NCI-H146 treated with DMSO at 0.1 percent for 48 hours (cell line): ENCODE results near the gene ARRDC1.
"Not testable (repeated sequence)": the region's sequence is repeated elsewhere in the genome, so short reads cannot be mapped to it uniquely, and the experiment has no call there.

Source experiments
- DNase-seq: peaks from one replicate; lab custom pipeline; 2025; ENCODE audit not compliant: unreplicated experiment; lab: John Stamatoyannopoulos, UW

Gene ARRDC1, protein sequence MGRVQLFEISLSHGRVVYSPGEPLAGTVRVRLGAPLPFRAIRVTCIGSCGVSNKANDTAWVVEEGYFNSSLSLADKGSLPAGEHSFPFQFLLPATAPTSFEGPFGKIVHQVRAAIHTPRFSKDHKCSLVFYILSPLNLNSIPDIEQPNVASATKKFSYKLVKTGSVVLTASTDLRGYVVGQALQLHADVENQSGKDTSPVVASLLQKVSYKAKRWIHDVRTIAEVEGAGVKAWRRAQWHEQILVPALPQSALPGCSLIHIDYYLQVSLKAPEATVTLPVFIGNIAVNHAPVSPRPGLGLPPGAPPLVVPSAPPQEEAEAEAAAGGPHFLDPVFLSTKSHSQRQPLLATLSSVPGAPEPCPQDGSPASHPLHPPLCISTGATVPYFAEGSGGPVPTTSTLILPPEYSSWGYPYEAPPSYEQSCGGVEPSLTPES

DNA sequence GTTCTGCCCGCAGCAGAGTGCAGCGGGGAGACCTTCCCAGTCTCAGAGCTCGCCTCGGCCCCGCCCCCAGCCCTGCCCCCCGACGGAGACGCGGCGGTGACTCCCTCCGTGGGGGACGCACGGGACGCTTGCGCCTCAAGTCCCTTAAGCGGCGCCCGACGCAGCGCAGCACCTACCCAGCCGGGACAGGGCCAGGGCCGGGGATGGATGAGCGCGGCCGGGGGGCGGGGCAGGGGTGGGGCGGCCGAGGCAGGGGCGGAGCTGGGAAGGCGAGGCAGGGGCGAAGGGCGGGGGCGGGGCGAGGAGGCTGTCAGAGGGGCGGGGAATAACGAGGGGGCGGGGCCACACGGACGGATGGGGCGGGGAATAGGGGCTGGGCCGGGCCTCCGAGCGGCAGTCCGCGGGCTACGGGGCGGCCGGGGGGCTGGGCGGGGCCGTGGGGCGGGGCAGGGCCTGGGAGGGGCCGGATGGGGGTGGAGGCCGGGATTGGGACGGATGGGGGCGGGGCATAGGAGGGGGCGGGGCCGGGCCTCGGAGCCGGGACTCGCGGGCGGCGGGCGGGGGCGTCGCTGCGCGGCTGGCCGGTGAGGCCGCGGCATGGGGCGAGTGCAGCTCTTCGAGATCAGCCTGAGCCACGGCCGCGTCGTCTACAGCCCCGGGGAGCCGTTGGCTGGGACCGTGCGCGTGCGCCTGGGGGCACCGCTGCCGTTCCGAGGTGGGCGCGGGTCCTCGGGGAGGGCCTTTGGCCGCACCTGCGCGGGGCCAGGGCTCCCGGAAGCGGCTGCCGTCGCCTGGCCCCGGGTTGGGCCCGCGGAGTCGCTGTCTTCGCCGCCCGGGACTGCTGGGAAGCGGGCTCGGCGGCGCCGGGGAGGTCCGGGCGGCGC, at the start of gene ARRDC1:
TSS of gene ARRDC1 (plus strand) at position 566 of the 884 bp plus-strand sequence. CDS start at position 598, 32 bp downstream.
- peak; percentile 40 for DNase-seq

DNA sequence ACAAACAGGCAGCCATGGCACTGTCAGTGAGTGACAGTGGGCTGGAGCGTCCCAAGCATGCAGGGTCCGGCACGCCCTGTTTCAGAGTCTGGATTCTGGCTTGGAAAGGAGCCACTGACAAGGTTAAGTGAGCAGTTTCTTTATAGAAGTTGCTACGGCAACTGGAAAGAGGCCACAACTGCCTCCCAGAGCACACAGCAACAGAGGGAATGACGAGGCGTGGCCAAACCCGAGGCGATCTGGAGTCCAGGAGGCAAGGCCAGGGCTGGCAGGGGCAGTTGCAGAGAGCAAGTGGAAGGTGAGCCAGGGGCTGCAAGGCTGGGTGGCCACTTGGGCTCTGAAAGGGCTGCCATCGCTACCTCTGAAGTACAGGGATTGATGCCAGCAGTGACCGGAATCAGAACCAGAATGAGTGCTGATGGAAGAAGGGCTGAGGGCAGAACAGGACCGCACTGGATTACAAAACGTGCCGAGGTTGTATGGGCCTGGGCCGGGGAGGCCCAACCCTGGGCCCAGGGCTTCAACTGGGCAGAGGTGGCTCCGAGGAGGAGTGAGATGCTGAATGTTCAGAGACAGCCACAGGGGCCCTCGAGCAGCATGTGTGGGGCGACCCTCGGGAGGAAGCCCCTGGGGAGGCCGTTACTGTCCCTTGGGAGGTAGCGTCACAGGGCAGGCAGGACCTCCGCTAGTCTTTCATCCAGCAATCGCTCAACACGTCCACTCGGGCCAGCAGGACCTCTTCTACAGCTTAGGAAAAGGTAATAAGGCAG, 49.2 kb upstream of the ARRDC1 start:
- DNase-seq = no peak

DNA sequence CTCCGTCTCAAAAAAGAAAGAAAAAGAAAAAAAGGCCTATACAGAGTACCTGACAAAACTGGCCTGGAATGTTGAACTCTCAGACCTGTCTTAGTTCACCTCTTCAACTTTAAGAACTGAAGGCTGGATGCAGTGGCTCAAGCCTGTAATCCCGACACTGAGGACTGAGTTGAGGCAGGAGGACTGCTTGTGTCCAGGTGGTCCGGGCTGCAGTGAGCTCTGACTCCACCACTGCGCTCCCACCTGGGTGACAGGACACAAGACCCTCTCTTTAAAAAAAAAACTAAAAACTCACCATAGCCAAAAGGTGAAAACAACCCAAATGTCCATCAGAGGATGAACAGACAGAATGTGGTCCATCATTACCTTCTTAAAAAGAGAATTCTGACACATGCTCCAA, 47.4 kb upstream of the ARRDC1 start:
- DNase-seq = no peak

DNA sequence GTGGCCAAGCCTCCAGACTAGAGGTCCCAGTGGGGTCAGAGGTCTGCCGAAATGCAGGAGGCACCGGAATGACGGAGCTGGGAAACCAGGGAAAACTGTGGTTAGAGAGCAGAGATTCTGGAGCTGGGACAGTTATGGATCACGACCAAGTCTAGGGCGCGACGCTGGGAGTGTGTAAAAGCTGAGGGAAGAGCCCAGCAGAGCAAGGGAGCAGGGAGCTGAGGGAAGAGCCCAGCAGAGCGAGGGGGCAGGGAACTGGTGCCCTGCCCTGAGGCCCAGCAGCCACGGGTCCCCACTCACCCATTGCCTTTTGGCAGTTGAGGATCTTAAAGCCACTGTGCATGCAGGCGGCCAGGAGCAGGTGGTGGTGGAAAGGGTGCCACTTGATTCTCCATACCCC, 41.4 kb upstream of the ARRDC1 start:
- DNase-seq = no peak

DNA sequence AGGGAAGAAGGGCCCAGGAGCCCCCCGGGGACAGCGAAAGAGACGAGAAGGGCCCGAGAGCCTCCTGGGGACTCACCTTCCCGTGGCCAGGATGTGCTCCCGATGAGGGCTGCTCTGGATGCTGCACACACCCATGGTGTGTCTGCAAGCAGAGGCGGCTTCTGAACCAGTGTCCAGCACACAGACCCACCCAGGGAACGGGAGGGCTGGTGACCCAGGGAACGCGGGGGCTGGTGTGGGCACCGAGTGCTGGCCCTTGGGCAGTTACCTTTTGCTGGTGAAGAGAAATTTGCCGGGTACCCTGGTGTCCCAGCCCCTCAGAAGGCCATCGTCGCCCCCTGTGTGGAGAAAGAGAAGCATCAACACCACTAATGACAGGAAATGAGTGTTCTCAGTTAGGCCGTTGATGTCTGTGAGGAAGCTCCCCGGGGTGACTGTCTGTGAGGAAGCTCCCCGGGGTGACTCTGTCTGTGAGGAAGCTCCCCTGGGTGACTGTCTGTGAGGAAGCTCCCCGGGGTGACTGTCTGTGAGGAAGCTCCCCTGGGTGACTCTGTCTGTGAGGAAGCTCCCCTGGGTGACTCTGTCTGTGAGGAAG, 40.6 kb upstream of the ARRDC1 start:
- no peak for DNase-seq

DNA sequence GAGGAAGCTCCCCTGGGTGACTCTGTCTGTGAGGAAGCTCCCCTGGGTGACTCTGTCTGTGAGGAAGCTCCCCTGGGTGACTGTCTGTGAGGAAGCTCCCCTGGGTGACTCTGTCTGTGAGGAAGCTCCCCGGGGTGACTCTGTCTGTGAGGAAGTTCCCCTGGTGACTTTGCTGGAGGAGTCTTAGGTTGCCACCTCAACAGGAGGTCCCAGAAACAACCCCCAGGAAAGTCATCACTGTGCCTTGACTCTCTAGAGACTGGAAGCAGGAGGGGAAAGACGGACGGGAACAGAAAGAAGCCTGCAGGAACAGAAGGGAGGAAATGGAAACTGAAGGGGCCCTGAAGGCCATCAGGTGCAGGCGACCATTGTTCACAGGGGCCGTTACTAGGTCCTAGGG, 37.0 kb upstream of the ARRDC1 start:
- not testable (repeated sequence) for DNase-seq

DNA sequence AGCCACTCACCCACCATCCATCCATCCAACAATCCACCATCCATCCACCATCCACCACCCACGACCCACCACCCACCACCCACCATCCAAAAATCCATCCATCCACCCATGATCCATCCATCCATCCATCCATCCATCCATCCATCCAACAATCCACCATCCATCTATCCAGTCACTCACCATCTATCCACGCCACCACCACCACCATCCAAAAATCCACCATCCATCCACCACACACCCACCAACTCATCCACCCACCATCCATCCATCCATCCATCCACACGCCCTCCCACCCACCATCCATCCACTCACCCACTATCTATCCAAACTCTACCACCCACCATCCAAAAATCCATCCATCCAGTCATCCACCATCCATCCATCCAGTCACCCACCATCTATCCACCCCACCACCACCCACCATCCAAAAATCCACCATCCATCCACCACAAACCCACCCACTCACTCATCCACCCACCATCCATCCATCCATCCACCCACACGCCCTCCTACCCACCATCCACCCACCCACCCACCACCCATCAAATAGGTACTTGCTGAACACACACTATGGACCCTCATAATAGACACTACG, 35.8 kb upstream of the ARRDC1 start:
- DNase-seq = no peak

DNA sequence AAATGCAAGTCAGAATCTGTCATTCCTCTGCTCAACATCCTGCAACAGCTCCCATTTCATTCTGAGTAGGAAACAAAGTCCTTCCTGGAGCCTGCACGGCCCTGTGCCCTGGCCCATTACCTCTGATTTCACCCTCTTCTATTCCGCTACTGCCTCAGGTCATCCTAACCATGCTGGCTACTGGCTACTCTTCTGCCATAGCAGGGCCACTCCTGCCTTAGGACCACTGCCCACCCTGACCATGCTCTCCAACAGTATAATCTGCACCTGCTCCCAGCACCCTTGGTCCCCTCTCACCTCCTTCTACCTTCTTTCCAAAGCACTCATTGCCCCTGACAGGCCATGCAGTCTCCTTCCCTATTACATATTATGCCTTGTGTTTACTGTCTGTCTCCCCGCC, 34.9 kb upstream of the ARRDC1 start:
- DNase-seq = no peak

DNA sequence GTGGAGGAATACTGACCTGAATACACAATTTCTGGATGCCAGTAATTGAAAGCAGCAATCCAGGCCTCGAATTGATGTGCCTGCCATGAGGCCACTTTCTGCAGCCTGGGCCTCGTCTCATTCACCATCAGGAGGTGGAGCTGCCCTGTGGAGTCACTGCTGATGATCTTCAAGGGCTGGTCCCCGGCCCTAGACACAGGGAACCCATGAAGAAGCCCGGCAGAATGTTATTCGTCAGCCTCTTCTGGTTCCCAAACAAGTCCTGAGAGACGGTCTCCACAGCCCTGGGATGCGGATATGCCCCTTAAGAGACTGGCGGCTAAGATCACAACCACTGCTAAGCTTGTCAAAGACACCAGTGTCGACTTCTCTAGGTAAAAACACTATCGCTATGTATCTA, 31.3 kb upstream of the ARRDC1 start:
- no peak for DNase-seq

DNA sequence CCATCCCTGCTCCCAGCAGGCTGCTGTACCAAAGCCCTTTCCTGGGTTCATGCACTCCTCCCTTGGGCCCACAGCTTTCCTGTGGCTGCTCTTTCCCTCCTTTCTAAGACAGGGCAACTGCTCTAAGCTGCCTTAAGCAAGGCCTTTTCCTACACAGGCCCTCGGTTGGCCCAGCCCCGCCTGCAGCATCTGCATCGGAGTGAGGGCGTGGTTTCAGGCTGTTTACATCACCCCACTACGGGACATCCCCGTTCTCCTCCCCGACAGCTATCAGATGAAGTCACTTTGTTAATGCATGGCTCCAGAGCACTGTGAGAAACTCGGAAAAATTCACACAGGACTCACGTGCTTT, 30.1 kb upstream of the ARRDC1 start:
- no peak for DNase-seq

DNA sequence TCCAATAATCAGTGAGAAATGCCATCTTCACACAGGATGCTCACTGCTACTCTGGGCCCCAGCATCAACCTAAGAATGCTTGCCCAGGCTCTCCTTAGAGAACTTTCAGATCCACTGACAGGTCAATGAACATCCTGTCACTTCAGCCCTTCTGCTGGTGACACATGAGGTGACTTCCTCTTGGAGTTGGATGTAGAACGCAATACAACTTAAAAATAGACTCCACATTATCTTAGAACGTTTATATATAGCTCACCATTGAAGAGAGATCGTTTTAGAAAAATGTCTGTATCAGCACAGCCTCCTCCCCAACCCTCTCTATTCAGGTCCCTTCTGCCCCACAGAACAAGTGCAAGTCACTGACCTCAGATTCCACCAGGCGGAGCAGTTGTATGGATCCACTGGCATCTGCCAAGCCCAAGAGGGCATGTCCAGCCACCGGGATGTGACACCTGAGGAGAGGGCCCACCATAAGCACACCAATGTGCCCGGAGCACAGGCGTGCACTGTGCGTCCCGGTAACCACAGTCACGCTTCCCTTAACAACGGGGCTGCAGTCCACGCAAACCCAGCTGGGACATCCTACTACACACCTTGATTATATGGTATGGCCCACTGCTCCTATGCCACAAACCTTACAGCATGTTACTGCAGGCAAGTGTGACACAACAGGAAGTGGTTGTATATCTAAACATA, 29.6 kb upstream of the ARRDC1 start:
- no peak for DNase-seq

DNA sequence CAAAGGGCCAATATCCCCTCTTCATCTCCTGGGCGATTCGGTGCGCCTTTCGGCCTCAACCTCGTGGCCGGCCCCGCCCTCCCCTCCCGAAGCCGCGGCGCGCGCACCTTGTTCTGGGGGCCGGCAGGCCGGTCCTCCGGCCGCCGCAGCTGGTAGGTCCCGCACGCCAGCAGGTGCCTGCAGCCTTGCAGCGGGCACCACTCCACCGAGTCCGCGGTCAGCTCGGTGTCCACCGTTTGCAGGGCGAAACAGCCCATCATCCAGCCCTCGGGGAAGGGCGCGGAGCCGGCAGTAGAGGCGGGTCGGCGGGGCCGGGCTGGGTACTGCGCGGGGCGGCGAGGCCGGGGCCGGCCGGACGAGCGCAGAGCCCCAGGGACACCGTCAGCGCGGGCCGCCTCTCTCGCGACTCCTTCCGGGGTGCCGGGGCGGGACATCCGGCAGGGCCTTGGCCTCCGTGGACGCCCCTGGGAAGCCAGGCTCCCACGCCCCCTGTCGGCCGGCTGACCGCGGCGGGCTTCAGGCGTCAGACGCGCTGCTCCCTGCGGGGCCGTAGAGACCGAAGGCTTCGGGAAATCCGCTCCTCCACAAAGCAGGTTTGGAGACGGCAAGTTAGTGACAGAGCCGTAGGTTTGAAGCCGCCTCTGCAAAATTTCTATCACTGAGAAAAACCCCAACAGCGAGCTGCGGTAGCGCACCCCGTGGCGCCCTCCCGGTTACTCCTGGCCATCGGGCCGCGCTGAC, 26.8 kb upstream of the ARRDC1 start, which contains the start of gene DPH7:
TSS of gene DPH7 (minus strand) at position 408 of the 741 bp plus-strand sequence. CDS start at position 260, 148 bp downstream.
- DNase-seq = peak; percentile 49

DNA sequence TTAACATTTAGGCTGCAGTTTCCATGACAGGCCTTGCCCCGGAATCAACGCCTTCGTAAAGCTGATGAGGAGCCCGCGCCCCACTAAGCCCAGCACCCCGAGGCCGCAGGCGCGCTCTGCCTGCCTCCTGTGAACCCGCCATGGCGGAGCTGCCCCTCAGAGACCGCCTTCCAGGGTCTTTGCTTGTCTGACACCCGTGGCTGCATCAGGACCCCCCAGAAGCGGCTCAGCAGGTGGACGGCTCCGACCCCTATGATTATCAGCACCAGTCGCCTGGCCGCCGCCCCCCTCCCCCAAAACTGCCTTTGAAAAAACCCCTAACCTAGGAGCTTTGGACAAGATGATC, 26.3 kb upstream of the ARRDC1 start:
- DNase-seq = no peak

DNA sequence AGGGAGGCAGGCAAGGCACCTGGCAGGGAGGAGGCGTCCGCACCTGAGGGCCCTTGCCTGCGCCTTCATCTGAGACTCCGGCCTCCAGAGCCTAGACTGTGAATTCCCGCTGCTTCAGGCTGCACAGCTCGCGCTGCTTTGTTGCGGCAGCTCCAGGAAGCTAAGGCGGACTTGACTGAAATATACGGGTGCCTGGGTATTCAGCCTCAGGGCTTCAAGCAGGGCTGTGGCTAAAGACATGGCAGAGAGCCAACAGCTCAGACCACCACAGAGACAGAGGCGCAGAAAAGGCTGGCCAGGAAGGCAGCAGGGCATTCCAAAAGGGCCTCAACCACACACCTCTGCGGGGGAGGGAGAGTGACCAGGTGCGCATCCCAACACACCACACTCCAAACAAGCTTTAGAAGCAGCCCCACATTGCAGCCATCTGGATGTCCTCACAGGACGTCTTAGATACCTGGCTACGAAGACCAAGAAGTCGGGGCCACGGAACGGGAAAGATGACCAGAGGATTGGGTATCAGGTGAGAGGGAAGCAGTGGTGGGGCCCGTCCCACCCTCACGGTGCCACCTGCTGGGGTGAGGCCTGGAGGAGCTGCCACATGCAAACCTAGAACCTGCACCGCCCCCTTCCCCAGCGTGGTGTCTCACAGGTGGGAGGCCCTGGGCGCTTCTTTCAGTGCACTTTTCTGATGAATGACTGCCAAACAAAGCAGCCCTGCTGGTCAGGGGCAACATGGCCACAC, 25.1 kb upstream of the ARRDC1 start:
- no peak for DNase-seq

DNA sequence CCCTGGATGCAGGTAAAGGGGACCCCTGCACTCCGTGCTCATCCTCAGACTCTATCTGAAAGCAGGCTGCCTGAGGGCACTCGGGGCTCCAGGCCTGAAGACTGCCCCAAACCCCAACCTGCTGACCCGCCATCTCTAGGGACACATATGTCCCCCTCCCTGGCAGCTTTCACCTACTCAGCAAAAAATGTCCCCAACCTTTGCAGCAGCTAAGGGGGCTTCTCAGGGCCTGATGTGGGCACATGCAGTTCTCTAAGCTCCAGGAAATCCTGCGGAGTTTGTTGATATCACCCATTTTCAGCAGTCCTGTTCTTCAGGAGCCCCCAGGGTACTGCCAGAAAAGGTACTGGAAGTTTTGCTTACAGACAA, 24.5 kb upstream of the ARRDC1 start:
- no peak for DNase-seq

DNA sequence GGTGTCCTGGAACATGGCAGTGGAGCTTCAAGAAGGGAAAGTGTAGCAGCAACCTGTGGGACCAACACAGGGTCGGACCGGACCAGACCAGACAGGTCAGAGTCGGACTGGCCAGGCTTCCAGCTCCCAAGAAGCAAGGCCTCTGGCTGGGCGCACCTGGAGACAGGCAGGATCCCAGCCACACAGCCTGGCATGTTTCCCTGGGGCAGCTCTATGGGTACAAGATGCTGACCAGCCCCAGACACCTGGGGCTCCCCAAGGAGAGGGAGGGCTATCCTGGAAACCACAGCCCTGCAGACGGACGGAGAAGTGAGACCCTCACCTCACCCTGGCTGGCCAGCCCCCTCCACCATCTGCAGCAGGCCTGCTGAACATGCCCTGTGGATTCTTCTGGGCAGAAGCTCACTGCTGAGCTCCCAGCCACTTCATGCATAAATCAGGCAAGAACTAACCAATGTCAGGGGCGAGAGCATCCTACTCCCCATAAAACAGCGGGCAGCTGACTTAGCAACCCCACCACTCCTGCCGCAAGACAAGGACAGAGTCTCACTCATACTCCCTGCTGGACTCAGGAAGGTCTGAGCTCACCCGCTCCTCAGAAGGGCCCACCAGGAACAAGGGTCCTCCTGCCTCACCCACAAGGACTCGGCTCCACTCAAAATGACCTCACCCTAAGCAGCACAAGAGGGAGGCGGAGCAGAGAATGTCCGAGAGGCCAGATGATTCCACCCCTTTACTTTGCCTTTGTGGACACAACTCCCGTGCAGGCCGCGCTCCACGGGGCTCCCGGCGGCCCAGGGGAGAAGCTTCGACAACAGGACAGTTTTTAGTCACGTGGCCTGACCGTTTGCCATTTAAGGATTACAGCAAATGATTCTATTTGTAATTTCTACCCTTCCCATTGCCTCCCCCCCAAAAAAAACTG, 23.9 kb upstream of the ARRDC1 start:
- no peak for DNase-seq

DNA sequence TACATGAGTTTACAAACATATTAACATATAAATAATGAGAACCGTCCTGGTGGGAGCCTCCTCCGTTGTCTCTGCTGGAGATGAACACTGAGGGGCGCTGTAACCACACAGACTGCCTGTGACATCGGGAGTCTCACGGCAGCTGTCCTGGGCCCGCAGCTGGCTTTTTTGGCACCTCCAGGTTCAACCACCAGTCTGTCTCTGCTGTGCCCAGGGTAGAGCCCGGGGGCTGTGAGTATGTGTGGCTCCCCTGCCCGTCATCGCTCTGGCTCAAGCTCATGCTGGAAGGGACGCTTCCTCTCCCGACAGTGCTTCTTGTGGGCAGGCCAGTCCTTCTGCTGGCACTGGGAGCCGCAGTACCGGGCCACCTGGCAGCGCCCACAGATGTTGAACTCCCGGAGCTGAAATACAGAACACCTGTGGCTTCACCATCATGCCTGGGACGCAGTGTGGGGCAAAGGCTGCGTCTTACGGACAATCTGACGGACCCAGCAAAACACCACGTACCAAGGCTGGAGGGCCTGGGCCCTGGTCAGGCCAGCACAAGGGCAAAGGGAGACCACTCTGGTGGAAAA, 23.1 kb upstream of the ARRDC1 start:
- DNase-seq = no peak
